ENCODE data around the gene SGCG.

Gene SGCG

DNA sequence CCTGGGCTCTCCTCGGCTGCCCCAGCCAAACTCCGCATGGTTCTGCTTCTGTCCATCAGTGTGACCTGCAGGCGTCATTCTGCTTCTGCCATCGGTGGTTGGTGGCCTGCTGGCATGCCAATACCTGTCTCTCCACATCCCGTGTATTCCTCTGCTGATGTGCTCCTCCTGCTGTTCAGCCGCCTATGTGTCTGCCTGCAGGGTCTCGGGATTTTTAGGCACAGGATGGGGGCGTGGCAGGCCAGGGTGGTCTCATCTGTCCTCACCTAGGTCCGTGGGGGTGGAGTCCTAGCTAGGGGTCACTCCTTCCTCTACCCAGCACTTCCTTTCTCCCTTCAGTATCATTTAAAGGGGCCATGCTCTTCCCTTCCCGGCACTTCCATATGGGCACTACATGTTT, 33.0 kb upstream of the SGCG start:
- no peak overlapping the region for H3K27ac ChIP-seq
- TF ChIP-seq, protein P1, sequence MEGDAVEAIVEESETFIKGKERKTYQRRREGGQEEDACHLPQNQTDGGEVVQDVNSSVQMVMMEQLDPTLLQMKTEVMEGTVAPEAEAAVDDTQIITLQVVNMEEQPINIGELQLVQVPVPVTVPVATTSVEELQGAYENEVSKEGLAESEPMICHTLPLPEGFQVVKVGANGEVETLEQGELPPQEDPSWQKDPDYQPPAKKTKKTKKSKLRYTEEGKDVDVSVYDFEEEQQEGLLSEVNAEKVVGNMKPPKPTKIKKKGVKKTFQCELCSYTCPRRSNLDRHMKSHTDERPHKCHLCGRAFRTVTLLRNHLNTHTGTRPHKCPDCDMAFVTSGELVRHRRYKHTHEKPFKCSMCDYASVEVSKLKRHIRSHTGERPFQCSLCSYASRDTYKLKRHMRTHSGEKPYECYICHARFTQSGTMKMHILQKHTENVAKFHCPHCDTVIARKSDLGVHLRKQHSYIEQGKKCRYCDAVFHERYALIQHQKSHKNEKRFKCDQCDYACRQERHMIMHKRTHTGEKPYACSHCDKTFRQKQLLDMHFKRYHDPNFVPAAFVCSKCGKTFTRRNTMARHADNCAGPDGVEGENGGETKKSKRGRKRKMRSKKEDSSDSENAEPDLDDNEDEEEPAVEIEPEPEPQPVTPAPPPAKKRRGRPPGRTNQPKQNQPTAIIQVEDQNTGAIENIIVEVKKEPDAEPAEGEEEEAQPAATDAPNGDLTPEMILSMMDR (conservative IDR thresholded peaks at IDR 0.05): no peak

DNA sequence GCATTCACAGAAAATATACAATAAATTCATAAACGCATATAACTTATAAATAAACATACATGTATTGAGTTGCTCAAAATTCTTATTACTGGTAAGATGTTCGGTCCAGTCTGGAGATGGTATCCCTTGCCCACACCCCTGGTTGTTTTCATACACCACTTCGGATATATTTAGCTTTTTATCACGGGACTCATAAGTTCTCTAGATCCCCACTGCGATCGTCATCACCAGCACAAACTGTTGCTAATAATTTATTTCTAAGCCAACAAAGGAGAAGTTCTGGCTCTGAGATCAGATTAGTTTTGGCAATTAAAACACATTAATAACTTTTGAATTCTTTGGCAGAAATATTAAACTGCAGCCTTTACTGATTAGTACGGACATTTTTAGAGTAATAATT, 23.0 kb upstream of the SGCG start:
- H3K27ac ChIP-seq: no peak overlapping the region
- TF ChIP-seq, protein P1 (conservative IDR thresholded peaks at IDR 0.05): no peak

DNA sequence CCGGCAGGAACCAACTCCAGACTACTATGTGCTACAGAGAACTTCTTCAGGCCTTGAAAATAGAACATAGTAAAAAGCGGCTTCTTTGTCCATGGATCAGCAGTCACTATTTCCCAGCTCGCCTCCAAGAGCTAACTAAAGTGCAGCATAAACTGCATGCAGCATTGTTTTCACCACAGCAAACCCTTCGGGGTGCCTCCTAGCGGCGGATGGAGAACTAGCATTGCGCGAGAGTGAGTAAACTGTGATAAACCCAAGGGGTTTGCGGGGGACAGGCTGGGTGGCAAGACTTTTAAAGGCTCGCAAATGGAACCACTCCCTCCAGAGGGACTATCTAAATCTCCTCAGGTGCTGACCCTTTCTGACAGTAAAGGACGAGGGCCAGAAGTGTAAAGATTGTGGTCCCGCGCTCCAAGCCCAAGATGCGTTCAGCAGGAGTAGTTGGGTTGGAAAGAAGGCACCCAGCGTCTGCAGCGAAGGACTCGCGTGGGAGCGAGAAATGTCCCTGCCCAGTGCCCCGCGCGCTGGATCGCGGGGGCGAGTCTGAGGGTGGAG, 21.5 kb upstream of the SGCG start:
- no peak overlapping the region for H3K27ac ChIP-seq
- TF ChIP-seq, protein P1 (conservative IDR thresholded peaks at IDR 0.05): no peak

DNA sequence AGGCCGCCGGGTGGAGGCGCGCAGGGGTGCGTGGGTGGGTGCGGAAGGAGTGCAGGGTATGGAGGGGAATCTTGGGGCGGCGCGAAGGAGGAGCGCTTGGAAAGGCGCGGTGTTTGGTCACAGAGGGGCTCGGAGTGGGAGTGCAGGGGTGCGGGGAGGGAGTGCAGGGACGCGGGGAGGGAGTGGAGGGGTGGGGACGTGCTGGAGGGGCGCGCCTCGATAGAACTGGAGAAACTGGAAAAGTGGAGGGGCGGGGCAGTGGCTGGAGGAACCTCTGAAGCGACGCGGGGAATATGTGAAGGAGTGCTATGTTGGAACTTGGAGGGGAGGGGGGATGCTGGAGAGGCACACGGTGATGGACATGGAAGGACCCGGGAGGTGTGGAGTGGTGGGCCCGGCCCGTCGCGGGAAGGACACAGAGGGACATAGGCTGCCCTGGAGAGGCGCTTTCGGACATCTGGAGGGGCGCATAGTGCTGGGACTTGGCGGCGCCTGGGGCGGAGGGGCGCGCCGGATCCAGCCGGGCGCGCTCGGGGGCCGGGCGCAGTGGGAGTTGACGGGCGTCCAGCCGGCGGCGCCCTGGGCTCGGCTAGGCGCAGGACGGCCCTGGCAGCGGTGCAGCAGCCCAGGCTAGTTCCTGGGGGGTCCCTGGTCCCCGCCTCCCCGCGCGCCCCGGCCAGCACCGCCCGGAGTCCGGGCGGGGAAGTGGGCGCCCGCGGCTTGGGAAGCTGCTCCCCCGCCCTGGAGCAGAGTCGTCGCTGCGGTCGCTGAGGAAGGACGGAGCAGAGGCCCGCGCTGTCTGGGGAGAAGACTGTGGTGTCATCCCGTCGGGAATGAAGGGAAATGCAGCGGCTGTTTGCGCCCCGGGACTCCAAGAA, 20.8 kb upstream of the SGCG start:
- H3K27ac ChIP-seq: no peak overlapping the region
- TF ChIP-seq, protein P1 (conservative IDR thresholded peaks at IDR 0.05): no peak

DNA sequence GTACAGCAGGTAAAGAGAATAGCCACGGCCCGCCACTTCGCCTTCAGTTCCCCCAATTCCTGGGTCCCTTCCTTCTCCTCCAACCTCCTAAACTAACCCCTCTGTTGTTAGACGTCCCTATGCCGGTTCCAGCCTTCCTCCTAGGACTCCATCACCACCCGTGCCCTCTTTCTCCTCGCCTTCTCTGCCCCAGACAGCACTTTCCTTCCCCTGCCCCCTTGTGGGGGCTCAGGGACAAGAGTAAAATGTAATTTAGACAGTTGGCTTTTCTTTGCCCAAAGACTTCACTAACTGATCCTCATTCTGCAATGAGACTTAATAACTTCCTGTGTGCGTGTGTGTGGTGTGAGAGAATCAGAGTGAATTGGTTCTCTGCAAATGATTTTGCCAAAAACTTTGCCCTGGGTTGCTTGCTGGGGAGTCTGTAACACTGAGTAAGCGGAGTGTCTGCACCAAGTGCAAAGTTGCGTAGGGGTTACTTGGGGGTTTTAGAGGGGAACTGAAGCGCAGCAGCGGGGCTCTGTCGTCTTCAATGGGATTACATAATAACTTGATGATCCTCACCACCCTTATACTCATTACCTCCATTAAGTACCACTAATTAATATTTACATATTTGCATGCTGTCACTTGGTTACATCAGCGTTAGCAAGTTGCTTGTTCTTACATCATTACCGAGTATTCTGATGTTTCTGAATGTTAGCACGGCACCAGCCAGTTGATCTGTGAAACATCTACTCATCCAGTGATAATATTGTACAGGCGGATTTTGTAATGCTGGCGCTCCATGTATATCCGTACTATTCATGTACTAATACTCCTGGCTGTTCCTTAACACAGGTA, 19.9 kb upstream of the SGCG start:
- H3K27ac ChIP-seq: no peak overlapping the region
- TF ChIP-seq, protein P1 (conservative IDR thresholded peaks at IDR 0.05): no peak

DNA sequence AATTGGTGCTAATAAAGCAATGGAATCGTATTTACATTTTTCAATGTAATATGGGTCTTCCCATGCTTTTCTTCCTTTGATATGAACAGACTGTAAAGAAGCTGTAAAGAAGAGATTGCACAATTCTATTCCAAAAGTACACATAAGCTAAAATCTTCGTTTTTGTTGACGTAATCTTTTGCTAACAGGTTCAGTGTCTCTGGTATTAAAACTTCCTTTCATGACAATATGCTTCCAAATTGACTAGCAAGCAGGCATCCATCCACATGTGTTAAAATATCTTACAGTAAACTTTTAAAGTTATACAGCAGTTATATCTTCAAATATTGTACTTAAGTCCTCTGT, 19.3 kb upstream of the SGCG start:
- no peak overlapping the region for H3K27ac ChIP-seq
- TF ChIP-seq, protein P1 (conservative IDR thresholded peaks at IDR 0.05): no peak

DNA sequence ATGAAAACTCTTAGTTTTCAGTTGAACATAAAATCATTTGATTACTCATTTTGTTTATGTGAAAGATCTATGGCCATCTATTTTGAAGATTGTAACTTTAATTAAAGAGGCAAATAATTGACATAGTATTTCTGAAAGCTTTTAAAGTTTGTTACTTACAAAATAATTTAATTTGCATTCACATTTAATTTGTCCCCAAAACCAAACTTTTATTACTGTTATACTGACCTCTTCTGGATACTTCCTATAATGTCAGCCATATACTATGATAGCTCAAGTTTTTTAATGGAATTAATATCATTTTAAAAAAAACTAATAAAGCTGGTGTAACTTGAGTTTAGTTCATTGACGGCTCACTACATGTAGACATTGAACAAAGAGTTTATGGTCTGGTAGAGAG, 4.9 kb upstream of the SGCG start:
- H3K27ac ChIP-seq: no peak overlapping the region
- TF ChIP-seq, protein P1 (conservative IDR thresholded peaks at IDR 0.05): peak; percentile 58
